Tibial nerve (tissue), 4 donors: Measurements from ENCODE around the gene REX1BD.

Experiments
- EP300 ChIP-seq, 2 donors: sonication (generic); formaldehyde crosslinking; IDR thresholded peaks; one replicate each; pipeline ENCODE4 v1.6.1; 2017; ENCODE audit warnings: antibody characterized with exemption in 2 of 2, mild to moderate bottlenecking in 1 of 2
- POLR2A ChIP-seq, 2 donors: fragments of 450-650 bp; IDR thresholded peaks; one replicate each; pipeline ENCODE4 v1.6.1; 2017; ENCODE audit warnings: antibody characterized with exemption in 2 of 2, mild to moderate bottlenecking in 2 of 2, moderate library complexity in 2 of 2
- TF ChIP-seq, protein P1 (sequence below), 5 experiments: fragments of 200-600 bp in 3 of 5; fragments of 450-650 bp in 2 of 5; sonication (generic) in 3 of 5; IDR thresholded peaks; one replicate each; pipeline ENCODE4 v1.5.1; 2016 to 2019; ENCODE audit warnings: antibody characterized with exemption in 5 of 5, mild to moderate bottlenecking in 3 of 5, moderate library complexity in 2 of 5

DNA sequence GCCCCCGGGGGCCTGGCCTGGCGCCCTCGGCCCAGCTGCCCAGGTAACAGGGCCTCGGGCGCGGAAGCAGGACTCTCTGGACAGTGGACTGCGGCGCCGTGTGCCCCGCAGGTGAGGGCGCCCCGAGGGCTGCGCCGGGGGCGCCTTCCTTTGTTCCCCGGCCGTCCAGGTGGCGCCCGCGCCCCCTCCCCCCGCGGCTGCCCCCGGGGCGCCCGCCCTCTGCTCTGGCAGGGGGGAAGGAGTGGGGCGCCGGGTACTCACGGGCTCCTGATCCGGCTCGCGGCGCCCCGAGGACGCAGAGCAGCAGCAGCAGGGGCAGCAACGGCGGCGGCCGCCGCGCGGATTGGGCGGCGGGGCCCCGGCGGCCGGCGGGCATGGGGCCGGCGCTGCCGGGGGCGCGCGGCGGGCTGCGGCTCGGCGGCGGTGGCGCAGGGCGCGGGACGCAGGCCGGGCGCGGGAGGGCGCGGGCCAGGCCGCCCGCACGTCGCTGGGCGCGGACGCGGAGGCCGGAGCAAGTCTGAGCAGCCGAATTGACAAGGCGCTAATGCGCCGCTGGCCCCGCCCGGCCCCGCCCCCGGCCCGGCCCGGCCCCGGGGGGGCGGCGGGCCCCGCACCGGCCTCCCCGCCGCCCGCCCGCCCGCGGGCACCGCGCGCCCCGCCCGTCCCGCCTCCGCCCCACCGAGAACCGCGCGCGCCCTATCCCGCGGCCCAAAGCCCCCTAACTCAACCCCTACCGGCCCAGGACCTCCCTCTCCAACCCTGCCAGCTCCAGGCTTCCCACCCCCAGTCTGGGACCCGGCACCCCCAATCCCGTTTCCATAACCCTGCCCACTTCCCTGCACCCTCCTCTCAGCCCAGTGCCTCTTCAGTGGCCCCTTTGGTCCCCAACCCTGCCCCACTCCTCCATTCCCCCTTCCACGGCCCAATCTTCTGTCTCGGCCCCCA, 18.0 kb downstream of the REX1BD start, which contains the start of gene CRLF1:
- TF ChIP-seq, protein P1, sequence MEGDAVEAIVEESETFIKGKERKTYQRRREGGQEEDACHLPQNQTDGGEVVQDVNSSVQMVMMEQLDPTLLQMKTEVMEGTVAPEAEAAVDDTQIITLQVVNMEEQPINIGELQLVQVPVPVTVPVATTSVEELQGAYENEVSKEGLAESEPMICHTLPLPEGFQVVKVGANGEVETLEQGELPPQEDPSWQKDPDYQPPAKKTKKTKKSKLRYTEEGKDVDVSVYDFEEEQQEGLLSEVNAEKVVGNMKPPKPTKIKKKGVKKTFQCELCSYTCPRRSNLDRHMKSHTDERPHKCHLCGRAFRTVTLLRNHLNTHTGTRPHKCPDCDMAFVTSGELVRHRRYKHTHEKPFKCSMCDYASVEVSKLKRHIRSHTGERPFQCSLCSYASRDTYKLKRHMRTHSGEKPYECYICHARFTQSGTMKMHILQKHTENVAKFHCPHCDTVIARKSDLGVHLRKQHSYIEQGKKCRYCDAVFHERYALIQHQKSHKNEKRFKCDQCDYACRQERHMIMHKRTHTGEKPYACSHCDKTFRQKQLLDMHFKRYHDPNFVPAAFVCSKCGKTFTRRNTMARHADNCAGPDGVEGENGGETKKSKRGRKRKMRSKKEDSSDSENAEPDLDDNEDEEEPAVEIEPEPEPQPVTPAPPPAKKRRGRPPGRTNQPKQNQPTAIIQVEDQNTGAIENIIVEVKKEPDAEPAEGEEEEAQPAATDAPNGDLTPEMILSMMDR (IDR thresholded peaks at IDR 0.05) = no peak
- TF ChIP-seq POLR2A (IDR thresholded peaks at IDR 0.05) (no peak), EP300 (IDR thresholded peaks at IDR 0.05) (no peak)
